ENCODE measurements around the gene TP53I11.
A peak's percentile ranks its signal among the peaks of the same experiment; 100 is the strongest.

The TP53I11 gene

DNA sequence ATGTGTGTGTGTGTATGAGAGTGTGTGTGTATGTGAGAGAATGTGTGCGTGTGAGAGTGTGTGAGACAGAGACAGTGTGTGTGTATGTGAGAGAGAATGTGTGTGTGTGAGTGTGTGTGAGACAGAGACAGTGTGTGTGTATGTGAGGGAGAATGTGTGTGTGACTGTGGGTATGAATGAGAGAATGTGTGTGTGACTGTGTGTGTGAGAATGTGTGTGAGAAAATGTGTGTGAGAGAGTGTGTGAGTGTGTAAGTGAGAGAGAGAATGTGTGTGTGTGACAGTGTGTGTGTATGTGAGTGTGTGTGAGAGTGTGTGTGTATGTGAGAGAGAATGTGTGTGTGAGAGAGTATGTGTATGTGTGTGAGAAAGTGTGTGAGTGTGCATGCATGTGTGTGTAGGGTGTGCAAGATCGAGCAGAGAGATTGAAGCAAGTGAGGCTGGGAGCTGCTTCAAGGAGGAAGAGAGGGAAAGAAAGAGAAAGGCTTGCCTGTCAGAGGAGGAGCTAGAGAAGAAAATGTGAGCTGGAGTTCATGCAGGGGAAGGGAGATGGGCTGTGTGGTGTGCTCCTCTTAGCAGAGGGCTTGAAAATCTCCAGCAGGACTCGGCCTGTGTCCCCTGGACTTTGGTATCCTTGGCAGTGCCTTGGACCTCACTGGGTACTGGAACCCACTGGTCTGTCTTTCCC is 27.7 kb upstream of the TP53I11 start:
- no peak for DNase-seq

GRCh38 chr11:44977493-44977984 is 26.9 kb upstream of the TP53I11 start:
- DNase-seq: peak; percentile 66

GRCh38 chr11:44976576-44976975 is 25.9 kb upstream of the TP53I11 start:
- no peak for DNase-seq

- no peak for DNase-seq
Observed at GRCh38 chr11:44974402-44975000, 23.8 kb upstream of the TP53I11 start.

DNA sequence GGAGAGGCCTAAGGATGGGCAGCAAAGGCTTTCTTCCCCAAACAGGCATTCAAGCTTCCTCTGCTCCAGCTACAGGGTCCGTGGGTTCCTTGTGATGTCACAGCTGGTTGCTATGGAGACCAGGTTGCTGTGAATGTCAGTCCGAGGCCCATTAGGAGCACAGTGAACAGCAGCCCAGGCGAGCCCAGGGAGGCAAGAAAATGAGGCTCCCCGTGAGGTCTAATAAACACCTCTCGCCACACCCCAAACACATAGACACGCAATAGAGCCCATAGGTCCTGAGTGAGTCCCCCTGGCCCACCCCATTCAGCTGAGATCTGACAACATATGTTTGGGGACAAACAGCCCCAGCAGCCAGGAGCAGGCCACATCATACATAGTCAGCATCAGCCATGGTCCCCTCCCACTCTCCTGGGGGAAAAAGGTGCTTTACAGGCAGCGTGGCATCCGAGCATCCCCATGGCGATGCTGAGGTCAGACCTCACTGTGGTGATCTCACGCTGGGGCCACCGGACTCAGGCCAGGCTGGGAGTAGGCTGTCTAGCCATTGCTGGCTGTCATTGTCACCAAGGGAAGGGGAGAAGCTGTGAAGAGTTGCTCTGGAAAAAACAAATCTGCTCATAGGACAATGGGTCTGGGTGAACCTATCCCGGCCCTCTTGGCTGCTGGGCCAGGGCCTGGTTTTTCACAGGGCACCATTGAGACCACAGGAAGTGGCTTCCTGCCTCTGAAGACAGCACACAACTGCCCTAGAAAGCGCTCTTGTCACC is 23.1 kb upstream of the TP53I11 start:
- no peak for DNase-seq

DNA sequence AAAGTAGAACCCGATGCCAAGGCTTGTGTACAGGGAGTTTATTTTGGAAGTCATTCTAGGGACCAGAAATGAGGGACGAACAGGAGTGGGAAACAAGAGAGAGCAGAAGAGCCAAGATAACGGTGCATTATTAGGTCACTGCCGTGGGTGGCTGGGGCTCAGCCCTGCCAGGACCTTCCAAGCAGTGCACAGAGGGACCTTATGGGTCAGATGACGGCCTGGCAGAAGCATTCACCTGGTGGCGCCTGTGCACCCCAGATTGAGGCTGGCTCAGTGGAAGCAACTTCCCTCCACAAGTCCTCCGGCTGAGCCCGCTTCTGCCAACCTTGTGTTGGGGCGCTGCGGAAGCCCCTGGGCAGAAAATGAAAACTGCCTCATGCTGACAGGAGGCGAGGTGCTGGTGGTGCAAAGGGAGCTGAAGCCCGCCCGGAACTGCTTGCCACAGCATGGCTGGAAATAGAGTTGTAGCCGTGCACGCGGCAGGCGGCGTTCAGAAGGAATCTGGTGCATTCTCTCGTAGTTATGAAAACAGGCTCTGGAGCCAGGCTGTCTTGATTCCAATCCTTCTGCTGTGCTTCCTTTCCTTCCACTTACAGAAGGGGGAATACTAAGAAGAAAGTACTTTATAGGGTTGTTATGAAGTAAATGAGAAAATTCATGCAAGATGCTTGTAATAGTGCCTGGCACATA is 22.2 kb upstream of the TP53I11 start:
- no peak for DNase-seq

DNA sequence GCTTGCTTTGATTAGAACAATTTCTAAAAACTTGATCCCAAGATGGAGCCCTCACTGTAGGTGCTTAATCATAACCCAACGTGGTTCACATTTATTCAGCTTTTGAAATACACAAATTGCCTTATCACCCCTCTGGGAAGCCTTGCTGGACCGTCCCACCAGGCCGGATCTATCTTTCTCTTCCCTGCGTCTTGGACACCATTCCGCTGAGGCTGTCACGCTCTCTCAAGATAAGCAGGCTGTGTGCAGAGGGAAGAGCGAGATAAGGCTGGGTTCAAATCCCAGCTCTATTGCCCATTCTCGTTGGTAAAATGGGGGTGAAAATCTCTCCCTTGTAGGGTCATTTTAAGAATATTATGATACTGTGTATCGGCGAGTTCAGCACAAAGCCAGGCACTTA is 20.5 kb upstream of the TP53I11 start:
- peak; percentile 58 for DNase-seq

DNA sequence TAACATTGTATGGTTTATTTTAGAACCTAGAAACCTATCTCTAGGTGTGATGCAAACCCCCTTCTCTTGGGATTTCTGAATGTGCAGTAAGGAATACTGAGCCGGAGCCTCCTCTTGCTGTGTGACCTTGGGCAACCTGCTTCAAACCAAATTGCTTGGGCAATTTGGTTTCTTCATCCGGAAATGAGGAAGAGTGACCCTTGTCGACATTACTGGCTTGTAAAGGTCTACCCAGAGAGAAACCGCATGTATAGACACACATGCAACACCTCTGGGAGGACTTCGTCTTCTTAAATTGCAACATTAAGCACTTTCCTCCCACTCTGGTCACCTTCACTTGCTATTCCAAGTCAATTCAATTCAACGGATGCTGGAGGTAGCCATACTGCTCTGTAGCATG is 19.6 kb upstream of the TP53I11 start:
- DNase-seq: no peak

GRCh38 chr11:44969651-44970252 is 19.1 kb upstream of the TP53I11 start:
- no peak for DNase-seq

- no peak for DNase-seq
Observed at GRCh38 chr11:44968510-44968909, 17.8 kb upstream of the TP53I11 start.

GRCh38 chr11:44967930-44968496 is 17.3 kb upstream of the TP53I11 start:
- DNase-seq: no peak

- DNase-seq: no peak
Observed at GRCh38 chr11:44966694-44967093, 16.0 kb upstream of the TP53I11 start.

DNA sequence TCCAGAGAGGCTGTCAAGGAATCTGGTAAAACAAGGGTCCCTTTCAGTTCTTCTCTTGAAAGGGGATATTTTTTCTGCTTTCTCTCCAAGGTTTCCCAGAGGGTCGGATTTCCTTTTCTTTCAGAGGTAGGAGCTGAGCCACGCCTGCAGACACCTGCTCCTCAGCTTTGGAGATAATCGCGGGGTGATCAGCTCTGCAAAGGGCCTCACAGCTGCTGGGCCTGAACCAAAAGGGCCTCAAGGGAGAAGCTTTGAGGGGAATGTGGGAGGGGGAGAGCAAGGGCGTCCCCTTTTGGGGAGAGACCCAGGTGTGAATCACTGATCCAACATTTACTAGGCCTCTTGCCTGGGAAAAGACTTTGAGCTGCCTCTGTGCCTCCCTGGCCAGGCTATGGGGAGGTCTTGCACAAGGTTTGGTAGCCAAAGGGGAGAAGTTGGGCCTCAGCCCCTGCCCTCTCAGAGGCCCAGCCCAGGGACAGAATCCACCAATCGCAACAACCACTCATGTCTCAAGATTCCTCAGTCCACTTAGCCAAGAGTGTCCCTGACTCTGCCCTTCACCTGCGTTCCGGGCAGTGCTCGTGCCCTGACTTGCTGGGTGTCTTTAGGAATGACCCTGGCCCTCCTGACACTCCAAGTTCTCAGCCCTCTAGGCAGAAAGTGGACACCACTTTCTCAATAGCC is 14.0 kb upstream of the TP53I11 start:
- DNase-seq: no peak

DNA sequence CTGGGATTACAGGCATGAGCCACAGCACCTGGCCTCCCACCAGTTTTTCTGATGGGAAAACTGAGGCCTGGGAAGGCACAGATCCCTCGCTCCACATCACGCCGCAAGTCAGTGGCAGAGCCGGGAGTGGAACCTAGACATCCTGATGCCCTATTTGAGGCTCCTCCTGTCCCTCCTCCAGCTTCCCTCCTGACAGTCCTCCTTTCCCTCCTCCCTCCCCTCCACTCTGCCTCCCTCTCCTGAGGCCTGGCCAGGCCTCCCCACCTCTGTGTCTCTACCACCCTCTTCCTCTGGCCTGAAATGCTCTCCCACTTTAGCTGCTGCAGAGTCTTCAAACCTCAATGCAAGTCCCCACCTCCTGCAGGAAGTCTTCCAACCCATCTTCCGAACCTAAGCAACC is 13.3 kb upstream of the TP53I11 start:
- DNase-seq: no peak

GRCh38 chr11:44963136-44963535 is 12.5 kb upstream of the TP53I11 start:
- no peak for DNase-seq

- no peak for DNase-seq
Observed at GRCh38 chr11:44962464-44962863, 11.8 kb upstream of the TP53I11 start.

DNA sequence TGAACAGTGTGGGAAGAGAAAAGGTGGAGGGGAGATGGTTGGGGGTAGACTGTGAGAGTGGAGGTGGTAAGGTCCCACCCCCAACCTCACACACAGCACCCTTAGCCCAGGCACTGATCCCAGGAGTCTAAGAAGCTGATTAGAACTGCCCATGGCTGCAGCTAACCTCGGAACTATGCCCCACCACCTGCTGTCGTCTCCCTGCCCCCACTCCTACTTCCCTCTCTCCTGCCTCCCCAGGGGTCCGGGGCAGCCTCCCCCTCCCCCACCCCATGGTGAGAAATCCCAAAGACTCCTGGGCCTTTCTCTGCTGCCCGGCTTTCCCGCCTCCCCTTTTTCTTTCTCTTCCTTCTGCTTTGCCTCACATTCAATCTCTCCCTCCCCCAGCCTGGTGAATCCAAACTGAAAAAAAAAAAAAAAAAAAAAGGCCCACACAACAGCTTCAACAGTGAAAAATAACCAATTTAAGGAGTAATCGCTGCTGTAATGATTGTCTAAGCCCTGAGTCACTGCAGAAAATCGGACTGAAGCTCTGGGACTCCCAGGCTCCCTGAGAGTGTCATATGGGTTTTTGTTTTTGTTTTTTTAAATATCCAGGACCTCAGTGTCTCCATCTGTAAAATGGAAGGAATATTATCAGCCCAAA is 9.6 kb upstream of the TP53I11 start:
- no peak for DNase-seq

- DNase-seq: no peak
Observed at GRCh38 chr11:44959064-44959463, 8.4 kb upstream of the TP53I11 start.

GRCh38 chr11:44957776-44958564 is 7.3 kb upstream of the TP53I11 start:
- no peak for DNase-seq

DNA sequence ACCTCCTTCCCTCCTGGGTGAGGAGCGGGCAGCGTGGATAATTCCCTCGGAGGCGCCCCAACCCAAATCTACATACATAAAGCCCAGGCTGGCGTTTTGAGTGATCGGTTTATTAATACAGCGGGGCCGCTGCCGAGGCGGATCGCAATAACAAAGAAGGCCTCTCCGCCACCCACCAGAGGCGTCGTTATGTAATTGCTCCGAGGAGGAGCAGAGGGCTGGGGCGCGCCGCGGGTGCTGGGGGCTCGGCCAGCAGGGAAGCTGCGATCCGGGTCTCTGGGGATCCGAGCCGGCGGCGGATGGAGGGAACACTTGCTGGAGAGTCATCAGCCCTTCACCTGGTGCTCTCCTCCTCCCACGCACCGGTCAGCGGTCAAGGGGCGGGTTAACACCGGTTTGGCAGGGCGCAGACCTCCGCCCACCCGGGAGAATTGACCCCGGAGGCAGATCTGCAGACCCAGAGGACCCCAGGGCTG is 6.4 kb upstream of the TP53I11 start:
- no peak for DNase-seq
